UCSD-AML1 (cell line): ENCODE results near the gene CTU1.

ENCODE experiments used
- DNase-seq: peaks from one replicate; lab custom pipeline; 2025; ENCODE audit not compliant: unreplicated experiment; lab: John Stamatoyannopoulos, UW

CTU1 gene

GRCh38 chr19:51084505-51084904 lies 23.7 kb downstream of the CTU1 start:
- no peak for DNase-seq

GRCh38 chr19:51083783-51084182 lies 24.4 kb downstream of the CTU1 start:
- DNase-seq: no peak

GRCh38 chr19:51083181-51083580 lies 25.0 kb downstream of the CTU1 start:
- no peak for DNase-seq

- no peak for DNase-seq
Observed at GRCh38 chr19:51082611-51083010, 25.6 kb downstream of the CTU1 start, which contains the start of gene KLK14. TSS of gene KLK14 (minus strand) at chr19:51082887. CDS start at chr19:51082614, 273 bp downstream.

GRCh38 chr19:51081476-51081875 lies 26.7 kb downstream of the CTU1 start:
- DNase-seq: no peak

GRCh38 chr19:51079481-51080110 lies 28.6 kb downstream of the CTU1 start:
- DNase-seq: no peak

- DNase-seq: no peak
Observed at GRCh38 chr19:51078731-51079130, 29.5 kb downstream of the CTU1 start.

- DNase-seq: no peak
Observed at GRCh38 chr19:51078104-51078503, 30.1 kb downstream of the CTU1 start.

GRCh38 chr19:51076631-51077213 lies 31.5 kb downstream of the CTU1 start:
- no peak for DNase-seq

- no peak for DNase-seq
Observed at GRCh38 chr19:51075998-51076397, 32.2 kb downstream of the CTU1 start.

GRCh38 chr19:51071095-51071405 lies 37.2 kb downstream of the CTU1 start:
- DNase-seq: no peak

GRCh38 chr19:51070334-51071094 lies 37.7 kb downstream of the CTU1 start:
- no peak for DNase-seq

GRCh38 chr19:51066393-51067186 lies 41.6 kb downstream of the CTU1 start:
- DNase-seq: no peak

- no peak for DNase-seq
Observed at GRCh38 chr19:51065221-51065960, 42.8 kb downstream of the CTU1 start.

GRCh38 chr19:51064534-51065220 lies 43.5 kb downstream of the CTU1 start, which contains the start of gene KLK13:
TSS of gene KLK13 (minus strand) at chr19:51065092. CDS start at chr19:51065067, 25 bp downstream.
- DNase-seq: no peak

GRCh38 chr19:51063664-51064063 lies 44.5 kb downstream of the CTU1 start:
- DNase-seq: no peak

- no peak for DNase-seq
Observed at GRCh38 chr19:51060973-51061372, 47.2 kb downstream of the CTU1 start.

GRCh38 chr19:51060336-51060735 lies 47.9 kb downstream of the CTU1 start:
- DNase-seq: no peak

GRCh38 chr19:51059715-51060114 lies 48.5 kb downstream of the CTU1 start:
- no peak for DNase-seq

- DNase-seq: no peak
Observed at GRCh38 chr19:51055866-51056265, 52.3 kb downstream of the CTU1 start.
